Gastrocnemius medialis (tissue), 4 donors: Measurements from ENCODE around the gene WDR7. TPM values are rescaled to one million over a fixed set of nuclear protein-coding genes. Genes with fewer than 3 reads are reported as not detected.

Experiments used
- ATAC-seq, 2 donors: fragments of 150-250 bp; one replicate each; pipeline ENCODE4 v1.9.1; 2016
- DNase-seq, 2 donors: peaks; one replicate each; pipeline ENCODE4 v3.0.0-alpha.2; 2019
- H3K27ac ChIP-seq, 4 donors: fragments of 200-600 bp; sonication (generic); 1 replicate in 1 of 4; 2 replicates in 3 of 4; pipeline ENCODE4 v1.5.1; 2016 to 2018; ENCODE audit warnings: mild to moderate bottlenecking in 2 of 4, moderate library complexity in 1 of 4
- H3K27me3 ChIP-seq, 3 donors: fragments of 200-600 bp; sonication (generic) in 2 of 3; 1 replicate in 1 of 3; 2 replicates in 2 of 3; pipeline versions ENCODE4 v1.5.1 to v1.6.0; 2016 to 2019; ENCODE audit warnings: mild to moderate bottlenecking in 1 of 3, moderate library complexity in 1 of 3
- H3K36me3 ChIP-seq, 2 donors: fragments of 200-600 bp; sonication (generic) in 1 of 2; one replicate each; pipeline ENCODE4 v1.5.1; 2017 to 2018
- H3K4me1 ChIP-seq, 2 donors: fragments of 200-600 bp; sonication (generic) in 1 of 2; one replicate each; pipeline ENCODE4 v1.5.1; 2016 to 2017; ENCODE audit warnings: mild to moderate bottlenecking in 2 of 2
- H3K4me3 ChIP-seq, 4 donors: fragments of 200-600 bp; sonication (generic) in 3 of 4; 1 replicate in 1 of 4; 2 replicates in 3 of 4; pipeline ENCODE4 v1.5.1; 2016 to 2019; ENCODE audit warnings: mild to moderate bottlenecking in 2 of 4
- H3K9me3 ChIP-seq, 3 donors: fragments of 200-600 bp; sonication (generic) in 2 of 3; 1 replicate in 1 of 3; 2 replicates in 2 of 3; pipeline ENCODE4 v1.5.1; 2016 to 2019
- CTCF ChIP-seq, 5 experiments: fragments of 450-650 bp in 3 of 5; fragments of 200-600 bp in 2 of 5; sonication (generic) in 2 of 5; IDR thresholded peaks in 4 of 5; conservative IDR thresholded peaks in 1 of 5; 1 replicate in 4 of 5; 2 replicates in 1 of 5; pipeline ENCODE4 v1.5.1; 2016 to 2019; ENCODE audit warnings: antibody characterized with exemption in 5 of 5, mild to moderate bottlenecking in 3 of 5, moderate library complexity in 3 of 5
- POLR2A ChIP-seq, 2 donors: fragments of 450-650 bp; IDR thresholded peaks; one replicate each; pipeline ENCODE4 v1.6.1; 2017; ENCODE audit warnings: antibody characterized with exemption in 2 of 2, mild to moderate bottlenecking in 2 of 2, moderate library complexity in 2 of 2
- in situ Hi-C, 4 donors: fragments of 200-750 bp; cut with MboI; loops; one replicate each; pipeline versions ENCODE4 v1.15.0 to v1.8.0; 2017; ENCODE audit warnings: low sequenced_read_pairs in 4 of 4
- intact Hi-C: fragments of 100-400 bp; cut with DNase I; formaldehyde crosslinking; loops from one replicate; pipeline ENCODE4 v1.15.1; 2023; ENCODE audit warnings: low total_unique reads
- total RNA-seq, 4 donors: library from RNA; depleted of rRNA; stranded (reverse); fragments of >200 nt; gene quantifications; one replicate each; pipeline versions ENCODE4 v1.1.0 to v1.2.3, GENCODE V29; 2016

Gene WDR7
- total RNA-seq, 4 donors from 2014 or later: 20.5 to 24.2 (median 21.8) TPM

GRCh38 chr18:56986829-56987228 is 335.7 kb downstream of the WDR7 start:
- Histone ChIP-seq H3K4me1 (no peaks in the 10 kb centered on the region), H3K27ac (no peak overlapping the region), H3K9me3 (no peaks in the 10 kb centered on the region), H3K27me3 (no peaks in the 10 kb centered on the region), H3K4me3 (no peak overlapping the region), H3K36me3 (no peaks in the 10 kb centered on the region)
- no peak for DNase-seq
- in situ Hi-C loops: no loop called here
- intact Hi-C loops: no loop called here
- ATAC-seq: no peak
- no peak for TF ChIP-seq CTCF (IDR thresholded peaks at IDR 0.05 in 4 of 5, conservative IDR thresholded peaks at IDR 0.05 in 1 of 5)
- TF ChIP-seq POLR2A (IDR thresholded peaks at IDR 0.05): no peak

- in situ Hi-C loops: no loop called here
- DNase-seq (no peak), ATAC-seq (no peak)
- Histone ChIP-seq H3K9me3 (no peaks in the 10 kb centered on the region), H3K27ac (no peak overlapping the region), H3K4me1 (no peaks in the 10 kb centered on the region), H3K4me3 (no peak overlapping the region), H3K36me3 (no peaks in the 10 kb centered on the region), H3K27me3 (no peaks in the 10 kb centered on the region)
- no peak for TF ChIP-seq CTCF (IDR thresholded peaks at IDR 0.05 in 4 of 5, conservative IDR thresholded peaks at IDR 0.05 in 1 of 5)
- no peak for TF ChIP-seq POLR2A (IDR thresholded peaks at IDR 0.05)
- intact Hi-C loops: no loop called here
Observed at GRCh38 chr18:56987236-56987635, 336.1 kb downstream of the WDR7 start.

- Histone ChIP-seq H3K27me3 (no peaks in the 10 kb centered on the region), H3K27ac (no peak overlapping the region), H3K9me3 (no peaks in the 10 kb centered on the region), H3K4me3 (no peak overlapping the region), H3K36me3 (no peaks in the 10 kb centered on the region), H3K4me1 (no peaks in the 10 kb centered on the region)
- intact Hi-C loops (no loop called here), in situ Hi-C loops (no loop called here)
- ATAC-seq (no peak), DNase-seq (no peak)
- TF ChIP-seq POLR2A (IDR thresholded peaks at IDR 0.05) (no peak), CTCF (IDR thresholded peaks at IDR 0.05 in 4 of 5, conservative IDR thresholded peaks at IDR 0.05 in 1 of 5) (no peak)
Observed at GRCh38 chr18:56988022-56988421, 336.9 kb downstream of the WDR7 start.

GRCh38 chr18:56990678-56991077 is 339.5 kb downstream of the WDR7 start:
- H3K4me1 ChIP-seq: no peaks in the 10 kb centered on the region
- in situ Hi-C loops (no loop called here), intact Hi-C loops (no loop called here)
- H3K27me3 ChIP-seq: no peaks in the 10 kb centered on the region
- H3K4me3 ChIP-seq: no peak overlapping the region
- ATAC-seq (no peak), DNase-seq (no peak)
- H3K9me3 ChIP-seq: no peaks in the 10 kb centered on the region
- H3K36me3 ChIP-seq: no peaks in the 10 kb centered on the region
- TF ChIP-seq POLR2A (IDR thresholded peaks at IDR 0.05) (no peak), CTCF (IDR thresholded peaks at IDR 0.05 in 4 of 5, conservative IDR thresholded peaks at IDR 0.05 in 1 of 5) (no peak)
- H3K27ac ChIP-seq: no peak overlapping the region

GRCh38 chr18:56992777-56993176 is 341.6 kb downstream of the WDR7 start:
- in situ Hi-C loops (no loop called here), intact Hi-C loops (no loop called here)
- ATAC-seq (no peak), DNase-seq (no peak)
- no peak for TF ChIP-seq POLR2A (IDR thresholded peaks at IDR 0.05)
- no peak for TF ChIP-seq CTCF (IDR thresholded peaks at IDR 0.05 in 4 of 5, conservative IDR thresholded peaks at IDR 0.05 in 1 of 5)
- no peaks in the 10 kb centered on the region for H3K9me3 ChIP-seq
- H3K36me3 ChIP-seq: no peaks in the 10 kb centered on the region
- H3K4me3 ChIP-seq: no peak overlapping the region
- no peaks in the 10 kb centered on the region for H3K27me3 ChIP-seq
- no peak overlapping the region for H3K27ac ChIP-seq
- no peaks in the 10 kb centered on the region for H3K4me1 ChIP-seq
